Fibroblast of skin of right quadriceps (primary cell): ENCODE results near the gene HMGCS2.
A peak's percentile ranks its signal among the peaks of the same experiment; 100 is the strongest.
"Not testable (repeated sequence)": the region's sequence is repeated elsewhere in the genome, so short reads cannot be mapped to it uniquely, and the experiment has no call there.

Experiments used
- DNase-seq: peaks from one replicate; pipeline ENCODE4 v3.0.0-alpha.2; 2013

HMGCS2 gene

DNA sequence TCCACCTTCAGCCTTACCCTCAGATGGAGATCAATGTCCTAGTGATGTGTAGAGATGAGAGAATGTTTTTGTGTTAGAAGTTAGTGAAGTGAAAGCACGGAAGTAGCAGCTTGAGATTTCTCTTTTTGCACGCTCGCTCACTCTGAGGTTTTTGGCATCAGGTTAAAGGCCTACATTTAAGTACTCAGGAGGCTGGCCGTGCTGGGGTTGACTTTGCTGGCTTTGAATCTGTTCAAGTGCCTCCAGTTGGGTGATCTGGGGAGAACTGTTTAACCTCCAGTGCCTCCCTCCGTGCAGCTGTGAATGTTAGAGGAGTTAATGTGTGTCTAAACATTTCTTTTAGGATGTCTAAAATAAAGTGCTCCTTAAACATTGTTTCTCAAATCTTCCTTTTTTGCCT, 43.1 kb downstream of the HMGCS2 start:
- no peak for DNase-seq

GRCh38 chr1:119724611-119725218, 44.0 kb downstream of the HMGCS2 start:
- DNase-seq = no peak

- DNase-seq = no peak
Observed at GRCh38 chr1:119721896-119722295, 46.8 kb downstream of the HMGCS2 start.

DNA sequence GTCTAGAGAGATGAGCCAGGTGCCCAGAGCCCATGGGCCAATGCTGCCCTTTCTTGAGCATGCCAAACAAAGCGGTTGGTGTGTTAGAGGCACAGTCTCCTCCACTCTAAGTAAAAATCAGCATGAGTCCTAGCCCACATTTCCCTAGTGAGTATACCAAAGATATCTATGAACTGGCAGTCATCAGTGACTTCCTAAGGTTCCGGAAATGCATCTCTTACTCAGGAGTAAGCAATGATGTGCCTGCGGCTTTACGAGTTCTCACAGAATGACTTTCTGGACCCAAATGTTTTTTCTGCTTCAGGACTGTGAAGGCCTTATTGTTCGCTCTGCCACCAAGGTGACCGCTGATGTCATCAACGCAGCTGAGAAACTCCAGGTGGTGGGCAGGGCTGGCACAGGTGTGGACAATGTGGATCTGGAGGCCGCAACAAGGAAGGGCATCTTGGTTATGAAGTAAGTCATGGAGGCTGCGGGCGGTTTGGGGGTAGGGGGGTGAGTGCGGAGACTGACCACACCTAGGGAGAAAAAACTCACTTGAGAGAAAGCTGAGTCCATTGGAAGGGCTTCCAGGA, 47.8 kb downstream of the HMGCS2 start:
- DNase-seq = no peak

- no peak for DNase-seq
Observed at GRCh38 chr1:119718972-119719371, 49.7 kb downstream of the HMGCS2 start.

DNA sequence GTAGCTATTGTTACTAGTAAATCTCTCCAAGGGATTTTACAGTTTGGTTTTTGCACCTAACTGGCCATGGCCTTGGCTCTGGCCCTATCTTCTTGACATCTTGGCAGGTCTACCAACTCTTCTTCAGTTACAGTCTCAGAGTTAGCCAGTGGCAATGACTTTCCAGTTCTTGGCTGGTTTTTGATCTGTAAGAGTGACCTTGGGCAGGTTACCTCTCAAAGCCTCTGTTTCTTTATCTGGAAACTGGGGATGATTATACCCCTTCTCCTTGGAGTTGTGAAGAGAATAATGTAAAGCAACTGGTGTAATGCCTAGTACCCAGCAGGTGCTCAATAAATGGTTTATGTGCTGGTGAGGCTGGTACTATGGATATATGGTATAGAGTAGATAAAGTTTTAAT, 50.3 kb downstream of the HMGCS2 start:
- no peak for DNase-seq

DNA sequence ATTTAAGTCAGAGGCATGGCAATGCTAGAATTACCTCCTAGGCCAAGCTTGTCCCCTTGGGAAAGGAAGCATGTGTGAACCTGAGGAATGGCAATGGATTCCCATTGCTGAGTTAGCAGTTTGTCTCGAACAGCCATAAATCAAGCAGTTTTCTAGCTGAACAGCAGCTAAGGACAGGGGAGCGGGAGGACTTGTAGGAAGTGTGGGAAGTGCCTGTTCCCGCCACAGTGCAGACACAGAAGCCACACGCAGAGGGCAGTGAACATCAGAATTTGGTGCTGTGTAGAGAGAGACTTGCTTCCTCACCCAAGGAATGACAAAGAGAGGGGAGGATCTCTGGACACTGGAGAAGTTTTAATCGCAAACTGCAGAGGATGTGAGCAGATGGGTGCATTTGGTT, 53.2 kb downstream of the HMGCS2 start:
- DNase-seq = peak; percentile 65

DNA sequence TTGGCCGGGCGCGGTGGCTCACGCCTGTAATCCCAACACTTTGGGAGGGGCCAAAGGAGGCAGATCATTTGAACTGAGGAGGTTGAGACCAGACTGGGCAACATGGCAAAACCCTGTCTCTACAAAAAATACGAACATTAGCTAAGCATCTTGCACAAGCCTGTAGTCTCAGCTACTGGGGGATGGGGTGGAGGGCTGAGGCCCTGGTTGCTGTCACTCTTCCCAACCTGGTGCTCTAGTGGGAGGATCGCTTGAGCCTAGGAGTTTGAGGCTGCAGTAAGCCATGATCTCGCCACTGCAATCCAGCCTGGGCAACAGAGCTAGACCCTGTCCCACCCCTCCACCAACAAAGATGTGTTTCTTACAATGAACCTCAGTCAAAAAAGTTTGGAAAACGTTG, 54.1 kb downstream of the HMGCS2 start:
- peak; percentile 19 for DNase-seq

DNA sequence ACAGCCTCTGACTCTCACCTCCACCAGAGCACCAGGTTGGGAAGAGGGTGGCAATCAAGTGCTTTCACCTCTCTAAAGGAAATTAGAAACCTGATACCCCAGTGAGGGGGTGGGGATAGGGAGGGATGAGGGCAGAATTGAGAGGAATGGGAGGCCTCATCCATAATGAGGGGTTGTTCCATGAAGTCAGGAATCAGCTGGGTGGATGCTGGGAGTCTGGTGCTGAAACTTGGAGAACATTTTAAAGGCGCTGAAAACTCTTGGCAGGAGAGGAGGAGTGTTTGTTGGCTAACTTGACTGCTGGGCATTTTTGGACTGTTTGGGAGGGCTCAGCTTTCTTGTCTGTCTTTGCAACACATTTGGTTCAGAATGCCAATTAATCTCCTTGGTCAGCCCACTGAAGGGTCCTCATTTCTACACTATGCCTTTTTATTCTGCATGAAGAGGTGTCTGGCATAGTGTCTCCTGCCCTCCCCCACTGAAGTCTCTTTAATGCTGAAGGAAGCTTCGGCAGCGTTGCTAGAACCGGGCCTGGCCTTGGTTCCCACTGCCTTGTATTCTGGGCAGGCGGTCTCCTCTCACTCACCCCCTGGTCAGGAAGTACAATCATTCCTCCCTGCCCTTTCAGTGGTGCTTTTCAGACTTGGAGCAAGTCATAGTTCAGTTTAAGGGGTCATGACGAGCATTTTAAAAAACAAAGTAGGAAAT, 54.8 kb downstream of the HMGCS2 start:
- peak; percentile 28 for DNase-seq

DNA sequence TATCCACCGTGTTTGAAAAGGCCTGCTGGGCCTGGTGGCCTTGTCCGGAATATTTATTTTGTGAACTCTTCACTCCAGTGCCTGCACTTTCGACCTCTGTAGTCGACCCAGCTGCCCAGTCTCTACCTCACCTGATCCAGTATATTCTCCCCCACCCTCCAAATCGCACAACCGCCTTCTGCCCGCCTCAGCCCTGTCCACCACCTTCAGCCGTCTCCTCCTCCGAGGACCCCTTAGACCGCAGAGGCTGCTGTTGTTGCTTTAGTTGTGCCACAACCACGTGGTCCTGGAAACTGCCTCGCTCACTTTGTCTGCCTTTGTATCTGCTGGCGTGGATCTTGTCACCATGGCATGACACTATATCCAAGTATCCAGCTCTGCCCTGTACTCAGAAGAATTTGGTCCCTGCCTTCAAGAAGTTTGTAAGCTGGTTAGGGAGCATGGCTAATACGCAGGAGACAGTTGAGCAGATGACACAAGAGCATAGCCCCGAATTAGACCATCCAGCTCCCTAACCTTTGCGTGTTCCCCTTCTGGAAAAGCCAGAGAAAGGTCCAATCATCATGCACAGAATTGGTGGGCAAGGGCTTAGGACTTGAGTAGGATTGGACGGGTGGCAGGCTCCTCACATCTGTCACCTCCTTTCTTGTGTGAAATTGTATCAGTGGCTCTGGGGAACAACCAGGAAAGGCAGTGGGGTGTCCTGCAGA, 55.5 kb downstream of the HMGCS2 start:
- DNase-seq = peak; percentile 44

- DNase-seq = peak; percentile 97
Observed at GRCh38 chr1:119712342-119713038, 56.2 kb downstream of the HMGCS2 start.

GRCh38 chr1:119711804-119712341, 56.8 kb downstream of the HMGCS2 start, which contains the start of gene PHGDH:
TSS of gene PHGDH (plus strand) at chr1:119711934. CDS start at chr1:119712023, 89 bp downstream.
- DNase-seq = peak; percentile 93

DNA sequence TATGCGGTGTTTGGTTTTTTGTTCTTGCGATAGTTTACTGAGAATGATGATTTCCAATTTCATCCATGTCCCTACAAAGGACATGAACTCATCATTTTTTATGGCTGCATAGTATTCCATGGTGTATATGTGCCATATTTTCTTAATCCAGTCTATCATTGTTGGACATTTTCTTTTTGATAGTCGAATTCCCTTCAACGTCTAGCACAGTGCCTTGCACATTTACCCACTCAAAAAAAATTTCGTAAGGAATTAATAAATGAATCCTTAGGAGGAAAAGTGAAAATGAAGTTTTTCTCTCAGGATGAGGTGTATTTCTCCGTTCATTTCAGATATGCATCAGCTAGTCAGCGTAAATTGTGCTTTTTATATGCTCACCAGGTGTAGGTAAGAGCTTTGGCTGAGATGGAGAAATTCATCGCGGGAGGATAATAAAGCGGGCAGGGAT, 57.3 kb downstream of the HMGCS2 start:
- not testable (repeated sequence) for DNase-seq

DNA sequence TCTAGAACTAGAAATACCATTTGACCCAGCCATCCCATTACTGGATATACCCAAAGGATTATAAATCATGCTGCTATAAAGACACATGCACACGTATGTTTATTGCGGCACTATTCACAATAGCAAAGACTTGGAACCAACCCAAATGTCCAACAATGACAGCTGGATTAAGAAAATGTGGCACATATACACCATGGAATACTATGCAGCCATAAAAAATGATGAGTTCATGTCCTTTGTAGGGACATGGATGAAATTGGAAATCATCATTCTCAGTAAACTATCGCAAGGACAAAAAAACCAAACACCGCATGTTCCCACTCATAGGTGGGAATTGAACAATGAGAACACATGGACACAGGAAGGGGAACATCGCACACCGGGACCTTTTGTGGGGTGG, 62.1 kb downstream of the HMGCS2 start:
- DNase-seq = not testable (repeated sequence)

DNA sequence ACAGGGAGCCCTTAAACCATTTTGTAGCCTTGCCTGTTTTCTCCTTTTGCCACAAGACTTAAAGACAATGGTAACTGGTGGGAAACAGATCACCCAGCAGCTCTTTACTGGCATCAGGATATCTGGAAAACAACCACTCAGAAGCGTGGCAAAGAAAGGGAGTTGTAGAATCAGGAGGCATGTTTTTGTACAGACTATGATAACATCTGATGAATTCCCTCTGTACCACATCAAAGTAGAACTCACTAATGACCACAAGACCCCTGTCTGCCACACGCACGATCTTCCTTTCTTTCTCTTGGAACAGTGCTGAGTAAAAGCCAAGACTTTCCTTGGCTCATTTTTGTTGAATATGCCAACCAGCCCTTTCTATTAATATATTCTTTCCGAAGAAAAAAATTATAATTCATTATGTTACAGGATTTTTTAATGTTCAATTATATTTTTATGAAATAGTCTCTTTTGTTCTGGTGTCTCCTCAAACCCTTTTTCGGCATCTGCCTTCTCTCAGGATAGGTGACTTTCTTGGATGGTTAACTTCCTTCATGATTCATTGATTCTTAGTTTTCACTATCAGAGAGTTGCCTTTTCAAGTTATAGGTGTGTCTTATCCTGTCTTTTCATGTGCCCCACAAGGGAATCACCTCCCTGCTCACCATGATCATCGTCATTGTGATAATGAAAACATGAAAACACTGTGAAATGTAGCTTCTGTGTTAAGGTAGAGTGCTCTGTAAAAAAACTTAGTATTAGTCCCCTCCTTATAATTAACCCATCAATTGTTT, 64.8 kb downstream of the HMGCS2 start:
- no peak for DNase-seq

- peak; percentile 87 for DNase-seq
Observed at GRCh38 chr1:119702384-119702783, 66.3 kb downstream of the HMGCS2 start.

GRCh38 chr1:119701659-119702058, 67.0 kb downstream of the HMGCS2 start:
- DNase-seq = no peak

DNA sequence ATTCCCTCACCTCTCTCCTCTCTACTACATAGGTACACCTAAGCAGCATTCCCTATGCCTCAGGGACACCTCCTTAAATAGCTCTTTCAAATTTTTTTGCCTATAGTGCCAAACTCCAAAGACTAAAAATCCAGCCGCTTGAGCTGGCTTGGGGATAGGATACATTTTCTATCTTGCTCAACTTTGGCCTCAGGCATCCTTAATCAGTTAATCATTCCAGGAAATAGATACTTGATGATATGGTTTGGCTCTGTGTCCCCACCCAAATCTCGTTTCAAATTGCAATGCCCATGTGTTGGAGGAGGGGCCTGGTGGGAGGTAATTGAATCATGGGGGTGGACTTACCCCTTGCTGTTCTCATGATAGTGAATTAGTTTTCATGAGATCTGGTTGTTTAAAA, 68.4 kb downstream of the HMGCS2 start:
- DNase-seq = no peak
